ENCODE results near the gene ZNF8. TPM values are rescaled to one million over a fixed set of nuclear protein-coding genes. Genes with fewer than 3 reads are reported as not detected.
A peak's percentile ranks its signal among the peaks of the same experiment; 100 is the strongest.
"Not testable (repeated sequence)": the region's sequence is repeated elsewhere in the genome, so short reads cannot be mapped to it uniquely, and the experiment has no call there.

Gene ZNF8
- total RNA-seq, result 1 to 10 TPM; 5.6 to 6.9 TPM

DNA sequence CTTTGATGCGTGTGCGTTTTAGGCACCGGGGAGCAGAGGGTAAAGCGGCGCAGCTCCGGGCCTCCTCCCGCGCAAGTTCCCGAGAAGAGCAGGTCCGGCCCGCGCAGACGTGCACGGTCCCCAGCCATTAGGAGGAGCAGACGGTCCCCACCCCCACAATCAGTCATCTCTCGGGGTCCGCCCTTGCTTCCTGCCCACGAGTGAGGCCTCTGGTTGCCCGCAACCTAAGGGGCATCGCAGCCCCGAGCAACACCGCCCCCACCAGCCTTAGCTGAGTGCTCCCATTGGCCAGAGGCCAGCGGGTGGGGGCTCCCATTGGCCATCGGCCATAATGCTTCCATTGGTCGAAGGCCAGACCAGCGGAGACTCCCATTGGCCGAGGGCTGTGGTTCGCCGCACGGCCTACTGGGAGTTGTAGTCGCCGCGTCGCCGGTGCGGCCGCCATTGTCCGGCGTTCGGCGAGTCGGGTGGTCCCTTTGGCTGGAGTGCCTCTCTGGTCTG lies at the start of gene ZNF8:
TSS of gene ZNF8 (plus strand) at position 415 of the 501 bp plus-strand sequence. CDS start 127 bp downstream, outside the sequence.
- Mint-ChIP-seq H3K27me3 (ENCODE audit: low read depth) (no peaks in the 10 kb centered on the region), H3K27ac (peak within 1 kb of the TSS; percentile 71), H3K4me1 (ENCODE audit: low read depth) (peaks cover 33% of the 10 kb centered on the region), H3K36me3 (ENCODE audit: insufficient read depth in 2 of 2) (peaks cover 20 to 48% of the 10 kb centered on the region in 2 donors), H3K9me3 (peaks cover 5% of the 10 kb centered on the region in 2 donors), H3K4me3 (peak within 1 kb of the TSS; percentile 72 to 96)
- ATAC-seq (replicated peaks in 1 of 2) (peak; percentile 94 to 96), DNase-seq (peak; percentile 98 to 99)

GRCh38 chr19:58229255-58229639 lies 49.5 kb upstream of the ZNF8 start:
- peaks cover 43 to 58% of the 10 kb centered on the region in 2 donors for H3K36me3 Mint-ChIP-seq (ENCODE audit: insufficient read depth in 2 of 2)
- H3K9me3 Mint-ChIP-seq, result peaks cover 23 to 30% of the 10 kb centered on the region in 2 donors
- peaks cover 40% of the 10 kb centered on the region for H3K4me1 Mint-ChIP-seq (ENCODE audit: low read depth)
- DNase-seq, result peak; percentile 10 to 28
- H3K27ac Mint-ChIP-seq, result peak overlapping the region; percentile 43
- ATAC-seq (replicated peaks in 1 of 2), result peak; percentile 20 to 25
- H3K4me3 Mint-ChIP-seq, result peak overlapping the region; percentile 87 to 94
- no peaks in the 10 kb centered on the region for H3K27me3 Mint-ChIP-seq (ENCODE audit: low read depth)

- Mint-ChIP-seq H3K4me3 (no peak overlapping the region), H3K27me3 (ENCODE audit: low read depth) (no peaks in the 10 kb centered on the region), H3K4me1 (ENCODE audit: low read depth) (peaks cover 8% of the 10 kb centered on the region), H3K27ac (no peak overlapping the region), H3K9me3 (peaks cover 20 to 23% of the 10 kb centered on the region in 2 donors), H3K36me3 (ENCODE audit: insufficient read depth in 2 of 2) (peaks cover 48 to 84% of the 10 kb centered on the region in 2 donors)
- ATAC-seq (replicated peaks in 1 of 2) (no peak), DNase-seq (no peak)
Observed at GRCh38 chr19:58237324-58237723, 41.4 kb upstream of the ZNF8 start.

- Mint-ChIP-seq H3K4me1 (ENCODE audit: low read depth) (no peaks in the 10 kb centered on the region), H3K36me3 (ENCODE audit: insufficient read depth in 2 of 2) (peaks cover 62 to 87% of the 10 kb centered on the region in 2 donors), H3K9me3 (peaks cover 11 to 27% of the 10 kb centered on the region in 2 donors), H3K27me3 (ENCODE audit: low read depth) (no peaks in the 10 kb centered on the region), H3K27ac (no peak overlapping the region), H3K4me3 (no peak overlapping the region)
- ATAC-seq (replicated peaks in 1 of 2) (no peak), DNase-seq (no peak)
Observed at GRCh38 chr19:58243351-58243750, 35.4 kb upstream of the ZNF8 start.

GRCh38 chr19:58248886-58249285 lies 29.9 kb upstream of the ZNF8 start:
- H3K9me3 Mint-ChIP-seq, result peaks cover 11 to 32% of the 10 kb centered on the region in 2 donors

DNA sequence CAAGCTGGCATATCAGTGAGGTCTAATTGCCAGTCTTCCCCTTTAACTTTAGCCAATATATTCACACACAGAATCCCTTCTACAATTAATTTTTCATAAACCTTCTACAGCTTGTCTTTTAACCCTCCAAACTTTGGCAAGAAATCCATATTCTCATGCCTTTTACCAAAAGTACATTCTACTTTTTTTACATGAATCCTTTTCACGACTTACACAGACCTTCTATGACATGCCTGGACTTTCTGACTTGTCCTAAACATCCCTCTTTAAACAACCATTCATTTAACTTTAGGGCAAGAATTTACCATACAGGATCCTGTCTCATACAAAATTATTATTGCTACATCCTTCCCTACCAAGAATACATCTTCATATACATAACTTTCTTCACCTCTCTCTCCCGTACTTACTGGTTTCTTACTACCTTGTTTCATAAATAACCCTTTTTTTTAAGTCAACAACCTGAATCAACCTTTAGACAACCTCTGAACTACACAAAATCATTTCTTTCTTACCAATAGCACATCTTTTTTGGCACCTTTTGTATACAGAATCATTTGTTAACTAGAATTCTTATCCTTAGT lies 26.6 kb upstream of the ZNF8 start:
- H3K9me3 Mint-ChIP-seq, result peaks cover 17 to 35% of the 10 kb centered on the region in 2 donors
- H3K27me3 Mint-ChIP-seq (ENCODE audit: low read depth), result no peaks in the 10 kb centered on the region
- ATAC-seq (replicated peaks in 1 of 2), result no peak

More at GRCh38 chr19:58248886-58249285, 29.9 kb upstream of the ZNF8 start:
- DNase-seq, result no peak
- no peaks in the 10 kb centered on the region for H3K27me3 Mint-ChIP-seq (ENCODE audit: low read depth)
- H3K27ac Mint-ChIP-seq, result no peak overlapping the region
- peaks cover 67 to 96% of the 10 kb centered on the region in 2 donors for H3K36me3 Mint-ChIP-seq (ENCODE audit: insufficient read depth in 2 of 2)
- H3K4me1 Mint-ChIP-seq (ENCODE audit: low read depth), result no peaks in the 10 kb centered on the region
- no peak overlapping the region for H3K4me3 Mint-ChIP-seq
- ATAC-seq (replicated peaks in 1 of 2), result no peak

GRCh38 chr19:58258259-58258658 lies 20.5 kb upstream of the ZNF8 start:
- peaks cover 21 to 52% of the 10 kb centered on the region in 2 donors for H3K9me3 Mint-ChIP-seq
- not testable (repeated sequence) for H3K4me3 Mint-ChIP-seq; H3K27me3 Mint-ChIP-seq (ENCODE audit: low read depth); ATAC-seq (replicated peaks in 1 of 2); H3K4me1 Mint-ChIP-seq (ENCODE audit: low read depth); H3K27ac Mint-ChIP-seq; DNase-seq
- H3K36me3 Mint-ChIP-seq (ENCODE audit: insufficient read depth in 2 of 2), result peaks cover 75 to 95% of the 10 kb centered on the region in 2 donors

More for the DNA sequence above, 26.6 kb upstream of the ZNF8 start:
- Mint-ChIP-seq H3K4me3 (no peak overlapping the region), H3K27ac (no peak overlapping the region), H3K36me3 (ENCODE audit: insufficient read depth in 2 of 2) (peaks cover 70 to 96% of the 10 kb centered on the region in 2 donors), H3K4me1 (ENCODE audit: low read depth) (no peaks in the 10 kb centered on the region)
- no peak for DNase-seq

DNA sequence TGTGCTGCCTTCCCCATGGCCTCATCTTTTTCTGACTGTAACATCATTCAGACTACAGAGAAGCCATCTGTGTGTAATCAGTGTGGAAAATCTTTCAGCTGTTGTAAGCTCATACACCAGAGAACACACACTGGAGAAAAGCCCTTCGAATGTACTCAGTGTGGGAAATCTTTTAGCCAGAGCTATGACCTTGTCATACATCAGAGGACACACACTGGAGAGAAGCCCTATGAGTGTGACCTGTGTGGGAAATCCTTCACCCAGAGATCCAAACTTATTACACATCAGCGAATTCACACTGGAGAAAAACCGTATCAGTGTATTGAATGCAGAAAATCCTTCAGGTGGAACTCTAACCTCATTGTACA lies 17.2 kb upstream of the ZNF8 start:
- H3K4me1 Mint-ChIP-seq (ENCODE audit: low read depth), result no peaks in the 10 kb centered on the region
- H3K4me3 Mint-ChIP-seq, result no peak overlapping the region
- DNase-seq (no peak), ATAC-seq (replicated peaks in 1 of 2) (no peak)
- no peaks in the 10 kb centered on the region for H3K27me3 Mint-ChIP-seq (ENCODE audit: low read depth)
- H3K27ac Mint-ChIP-seq, result peak overlapping the region; percentile 69
- peaks cover 15 to 41% of the 10 kb centered on the region in 2 donors for H3K9me3 Mint-ChIP-seq
- peaks cover 56 to 82% of the 10 kb centered on the region in 2 donors for H3K36me3 Mint-ChIP-seq (ENCODE audit: insufficient read depth in 2 of 2)

DNA sequence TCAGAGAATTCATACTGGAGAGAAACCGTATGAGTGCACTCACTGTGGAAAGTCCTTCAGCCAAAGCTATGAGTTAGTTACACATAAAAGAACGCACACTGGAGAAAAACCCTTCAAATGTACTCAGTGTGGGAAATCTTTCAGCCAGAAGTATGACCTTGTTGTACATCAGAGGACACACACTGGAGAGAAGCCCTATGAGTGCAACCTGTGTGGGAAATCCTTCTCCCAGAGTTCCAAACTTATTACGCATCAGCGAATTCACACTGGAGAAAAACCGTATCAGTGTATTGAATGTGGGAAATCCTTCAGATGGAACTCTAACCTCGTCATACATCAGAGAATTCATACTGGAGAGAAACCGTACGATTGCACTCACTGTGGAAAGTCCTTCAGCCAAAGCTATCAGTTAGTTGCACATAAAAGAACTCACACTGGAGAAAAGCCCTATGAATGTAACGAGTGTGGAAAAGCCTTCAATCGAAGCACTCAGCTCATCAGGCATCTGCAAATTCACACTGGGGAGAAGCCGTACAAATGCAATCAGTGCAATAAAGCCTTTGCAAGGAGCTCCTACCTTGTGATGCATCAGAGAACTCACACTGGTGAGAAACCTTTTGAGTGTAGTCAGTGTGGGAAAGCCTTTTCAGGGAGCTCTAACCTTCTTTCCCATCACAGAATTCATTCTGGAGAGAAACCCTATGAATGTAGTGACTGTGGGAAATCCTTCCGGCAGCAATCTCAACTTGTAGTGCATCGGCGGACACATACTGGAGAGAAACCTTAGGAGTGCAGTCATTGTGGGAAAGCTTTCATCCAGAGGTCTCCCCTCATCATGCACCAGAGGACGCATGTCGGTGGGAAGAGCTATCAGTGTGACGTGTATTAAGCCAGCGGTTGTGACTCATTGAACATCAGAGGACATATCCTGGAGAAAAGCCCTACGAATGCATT lies 16.5 kb upstream of the ZNF8 start:
- Mint-ChIP-seq H3K27ac (peak overlapping the region; percentile 88), H3K4me3 (no peak overlapping the region), H3K27me3 (ENCODE audit: low read depth) (no peaks in the 10 kb centered on the region), H3K36me3 (ENCODE audit: insufficient read depth in 2 of 2) (peaks cover 54 to 80% of the 10 kb centered on the region in 2 donors), H3K4me1 (ENCODE audit: low read depth) (no peaks in the 10 kb centered on the region), H3K9me3 (peaks cover 15 to 38% of the 10 kb centered on the region in 2 donors)
- DNase-seq, result no peak
- ATAC-seq (replicated peaks in 1 of 2), result no peak

GRCh38 chr19:58262922-58263296 lies 15.8 kb upstream of the ZNF8 start:
- peaks cover 12 to 33% of the 10 kb centered on the region in 2 donors for H3K9me3 Mint-ChIP-seq
- H3K27ac Mint-ChIP-seq, result no peak overlapping the region

GRCh38 chr19:58265100-58265499 lies 13.7 kb upstream of the ZNF8 start:
- DNase-seq (no peak), ATAC-seq (replicated peaks in 1 of 2) (no peak)
- H3K27ac Mint-ChIP-seq, result no peak overlapping the region
- H3K4me1 Mint-ChIP-seq (ENCODE audit: low read depth), result no peaks in the 10 kb centered on the region
- peaks cover 38 to 71% of the 10 kb centered on the region in 2 donors for H3K36me3 Mint-ChIP-seq (ENCODE audit: insufficient read depth in 2 of 2)
- H3K4me3 Mint-ChIP-seq, result no peak overlapping the region
- no peaks in the 10 kb centered on the region for H3K27me3 Mint-ChIP-seq (ENCODE audit: low read depth)
- peaks cover 8 to 22% of the 10 kb centered on the region in 2 donors for H3K9me3 Mint-ChIP-seq

More at GRCh38 chr19:58262922-58263296, 15.8 kb upstream of the ZNF8 start:
- Mint-ChIP-seq H3K27me3 (ENCODE audit: low read depth) (no peaks in the 10 kb centered on the region), H3K36me3 (ENCODE audit: insufficient read depth in 2 of 2) (peaks cover 47 to 79% of the 10 kb centered on the region in 2 donors), H3K4me1 (ENCODE audit: low read depth) (no peaks in the 10 kb centered on the region), H3K4me3 (no peak overlapping the region)
- DNase-seq (no peak), ATAC-seq (replicated peaks in 1 of 2) (no peak)

DNA sequence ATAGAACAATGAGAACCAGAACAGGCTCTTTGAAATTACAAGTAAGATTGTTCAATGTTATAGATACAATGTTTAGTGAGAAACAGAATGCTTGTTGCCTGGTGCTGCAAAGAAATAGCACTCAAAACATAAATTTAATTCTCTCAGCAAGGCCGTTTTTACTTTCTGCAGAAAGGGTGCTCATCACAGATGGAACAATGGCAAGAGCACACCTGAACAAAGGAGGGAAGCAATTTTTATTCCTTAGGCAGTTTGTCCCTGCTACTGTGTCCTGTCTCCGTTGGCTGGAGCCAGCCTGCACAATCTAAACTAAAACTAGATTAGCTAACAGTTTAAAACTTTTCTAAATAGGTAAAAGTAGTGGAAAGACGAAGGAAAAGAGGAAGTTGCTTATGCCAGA lies 10.4 kb upstream of the ZNF8 start:
- H3K36me3 Mint-ChIP-seq (ENCODE audit: insufficient read depth in 2 of 2), result peaks cover 27 to 68% of the 10 kb centered on the region in 2 donors
- DNase-seq (no peak), ATAC-seq (replicated peaks in 1 of 2) (no peak)
- H3K27ac Mint-ChIP-seq, result no peak overlapping the region
- no peak overlapping the region for H3K4me3 Mint-ChIP-seq
- H3K27me3 Mint-ChIP-seq (ENCODE audit: low read depth), result no peaks in the 10 kb centered on the region
- peaks cover 6 to 13% of the 10 kb centered on the region in 2 donors for H3K9me3 Mint-ChIP-seq
- no peaks in the 10 kb centered on the region for H3K4me1 Mint-ChIP-seq (ENCODE audit: low read depth)

GRCh38 chr19:58274771-58275201 lies 4.0 kb upstream of the ZNF8 start:
- Mint-ChIP-seq H3K4me1 (ENCODE audit: low read depth) (peaks cover 12% of the 10 kb centered on the region), H3K27me3 (ENCODE audit: low read depth) (no peaks in the 10 kb centered on the region), H3K27ac (no peak overlapping the region), H3K36me3 (ENCODE audit: insufficient read depth in 2 of 2) (peaks cover 28 to 61% of the 10 kb centered on the region in 2 donors), H3K9me3 (peaks cover 8 to 15% of the 10 kb centered on the region in 2 donors), H3K4me3 (no peak overlapping the region)
- DNase-seq (no peak), ATAC-seq (replicated peaks in 1 of 2) (no peak)

All from activated T-cell treated with anti-CD3 and anti-CD28 coated beads, Interleukin-2, amount 50 U/mL, for 72 hours (primary cell).